ENCODE measurements around the gene ENOX1.
A peak's percentile ranks its signal among the peaks of the same experiment; 100 is the strongest.

- TF ChIP-seq ZFP3 (CRISPR knock-in tag; IDR thresholded peaks at IDR 0.05) (no peak), POU6F1 (CRISPR knock-in tag; IDR thresholded peaks at IDR 0.05; ENCODE audit: borderline replicate concordance, low read depth) (no peak), RARB (CRISPR knock-in tag; IDR thresholded peaks at IDR 0.05) (no peak), ZNF565 (CRISPR knock-in tag; conservative IDR thresholded peaks at IDR 0.05; ENCODE audit: low read depth) (no peak), ZC3H10 (CRISPR knock-in tag; IDR thresholded peaks at IDR 0.05) (peak; percentile 77), OSR1 (CRISPR knock-in tag; IDR thresholded peaks at IDR 0.05) (no peak), PATZ1 (CRISPR knock-in tag; IDR thresholded peaks at IDR 0.05; ENCODE audit: borderline replicate concordance) (peak; percentile 38; the same call in 1 of the 2 replicates), ZFP30 (CRISPR knock-in tag; IDR thresholded peaks at IDR 0.05) (no peak), ZNF70 (CRISPR knock-in tag; IDR thresholded peaks at IDR 0.05) (no peak), ARNTL (CRISPR knock-in tag; IDR thresholded peaks at IDR 0.05; ENCODE audit: borderline replicate concordance, low read depth) (no peak), TSHZ2 (CRISPR knock-in tag; IDR thresholded peaks at IDR 0.05) (peak; percentile 39; the same call in 1 of the 2 replicates), PPARA (CRISPR knock-in tag; IDR thresholded peaks at IDR 0.05; ENCODE audit: borderline replicate concordance) (no peak)
Measured at GRCh38 chr13:43487461-43487860, 299.3 kb downstream of the ENOX1 start.
